Fibroblast of mammary gland (primary cell): ENCODE results near the gene GNB4.

Experiments
- DNase-seq: peaks from one replicate; pipeline ENCODE4 v3.0.0-alpha.2; 2010; ENCODE audit warnings: low read depth
- H3K4me3 ChIP-seq: 2 replicates; pipeline ENCODE4 v1.5.1; 2011; ENCODE audit warnings: low read depth, mild to moderate bottlenecking, low read length, moderate library complexity; ENCODE audit not compliant: control insufficient read depth
- CTCF ChIP-seq: conservative IDR thresholded peaks from 2 replicates; pipeline ENCODE4 v1.5.1; 2011; ENCODE audit warnings: low read depth, low read length, inconsistent platforms; ENCODE audit not compliant: control insufficient read depth, insufficient read depth

The GNB4 gene

DNA sequence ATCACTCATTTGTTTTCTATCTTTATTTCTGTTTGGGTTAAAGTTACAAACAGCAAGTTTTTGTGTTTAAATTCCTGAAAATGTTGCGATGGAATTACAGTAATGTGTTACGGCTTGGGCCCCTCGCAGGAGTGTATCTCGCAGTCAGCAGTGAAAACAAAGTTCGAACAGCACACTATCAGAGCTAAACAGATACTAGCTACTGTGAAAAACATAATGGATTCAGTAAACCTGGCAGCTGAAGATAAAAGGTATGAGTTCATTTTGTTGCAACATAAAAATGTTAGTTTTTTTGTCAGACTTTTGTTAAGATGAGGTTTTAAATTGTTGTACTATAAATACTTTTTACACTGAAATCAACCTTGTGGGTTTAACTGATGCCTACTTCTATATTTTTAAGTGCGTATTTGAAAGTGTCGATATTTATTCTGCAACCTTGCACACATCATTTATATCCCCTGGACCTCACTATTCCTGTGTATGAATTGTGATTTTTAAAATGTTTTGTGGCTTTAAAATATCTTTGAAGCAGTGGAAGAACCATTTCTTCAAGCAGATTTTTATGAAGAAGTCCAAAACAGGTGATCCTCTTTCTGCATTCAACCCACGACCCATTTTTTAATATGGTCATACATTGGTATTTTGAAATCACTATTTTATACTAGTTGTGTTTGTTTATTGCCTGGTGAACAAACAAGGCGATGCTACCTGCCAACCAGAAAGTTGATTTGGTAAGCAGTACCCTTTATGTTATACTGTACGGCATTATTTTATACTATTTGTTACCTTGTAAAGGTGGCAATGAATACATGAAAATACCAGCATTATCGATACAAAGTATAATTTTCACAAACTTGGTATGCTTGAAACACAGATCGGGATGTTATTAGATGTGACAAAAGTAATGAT lies 75.9 kb downstream of the GNB4 start:
- no peak overlapping the region for H3K4me3 ChIP-seq
- TF ChIP-seq CTCF = no peak
- DNase-seq = no peak

GRCh38 chr3:179373938-179374337 lies 77.3 kb downstream of the GNB4 start:
- DNase-seq = peak; percentile 2
- H3K4me3 ChIP-seq = no peak overlapping the region
- TF ChIP-seq CTCF = no peak

GRCh38 chr3:179369621-179370020 lies 81.6 kb downstream of the GNB4 start:
- no peak for DNase-seq
- TF ChIP-seq CTCF = no peak
- no peak overlapping the region for H3K4me3 ChIP-seq

DNA sequence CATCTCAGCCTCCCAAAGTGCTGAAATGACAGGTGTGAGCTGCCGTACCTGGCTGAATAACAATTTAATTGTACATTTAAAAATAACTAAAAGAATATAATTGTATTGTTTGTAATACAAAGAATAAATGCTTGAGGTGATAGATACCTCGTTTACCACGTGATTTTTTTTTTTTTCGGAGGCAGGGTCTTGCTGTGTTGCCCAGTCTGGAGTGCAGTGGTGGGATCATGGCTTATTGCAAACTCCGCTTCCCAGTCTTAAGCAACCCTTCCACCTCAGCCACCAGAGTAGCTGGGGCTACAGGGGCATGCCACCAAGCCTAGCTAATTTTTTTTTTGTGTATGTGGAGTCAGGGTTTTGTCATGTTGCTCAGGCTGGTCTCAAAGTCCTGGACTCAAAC lies 87.9 kb downstream of the GNB4 start:
- TF ChIP-seq CTCF = no peak
- DNase-seq = no peak

DNA sequence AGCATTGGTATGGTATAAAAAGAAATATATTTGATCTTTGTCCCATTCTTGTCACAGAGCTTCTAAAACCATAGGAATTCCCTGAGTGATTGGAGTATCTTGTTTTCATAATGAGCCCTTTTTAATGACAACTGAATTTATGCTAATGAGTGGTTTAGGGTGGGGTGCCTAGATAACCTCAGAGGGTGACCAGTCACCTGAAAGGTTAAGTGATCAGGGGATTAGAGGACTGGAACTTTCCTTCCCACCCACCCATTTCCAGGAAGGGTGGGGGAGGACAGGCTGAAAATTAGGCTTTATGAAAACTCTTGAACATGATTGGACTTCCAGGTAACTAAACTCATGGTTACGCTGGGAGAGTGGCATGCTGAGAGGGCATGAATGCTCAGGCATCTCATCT lies 95.3 kb downstream of the GNB4 start:
- TF ChIP-seq CTCF = no peak
- no peak for DNase-seq
- no peak overlapping the region for H3K4me3 ChIP-seq

More for the DNA sequence above, 87.9 kb downstream of the GNB4 start:
- H3K4me3 ChIP-seq = no peak overlapping the region

GRCh38 chr3:179348325-179349013 lies 102.8 kb downstream of the GNB4 start:
- peak; percentile 1 for DNase-seq
- peak overlapping the region; percentile 85 for H3K4me3 ChIP-seq
- TF ChIP-seq CTCF = no peak
